ENCODE measurements around the gene ELOVL6. TPM values are rescaled to one million over a fixed set of nuclear protein-coding genes. Genes with fewer than 3 reads are reported as not detected.
A peak's percentile ranks its signal among the peaks of the same experiment; 100 is the strongest.

ELOVL6 gene
- total and polyA plus RNA-seq, 12 donors = 0.84 to 7.7 (median 2.8) TPM

- Histone ChIP-seq H3K36me3 (no peaks in the 10 kb centered on the region), H3K9me3 (peaks cover 0 to 3% (median 0%) of the 10 kb centered on the region in 11 donors), H3K27me3 (peaks cover 0 to 75% (median 14%) of the 10 kb centered on the region in 7 donors), H3K4me3 (no peak overlapping the region), H3K4me1 (peaks cover 0 to 24% (median 0%) of the 10 kb centered on the region in 9 donors), H3K27ac (no peak overlapping the region)
- no peak for ATAC-seq
- intact Hi-C loops (cut with DNase I) = no loop called here
- WGBS, 2 donors = 81 to 86% methylated on average over 8 of the region's 8 CpGs
- TF ChIP-seq CTCF (IDR thresholded peaks at IDR 0.05) = no peak
- DNase-seq = no peak
Observed at GRCh38 chr4:110033355-110034025, 164.9 kb downstream of the ELOVL6 start.

GRCh38 chr4:110032603-110033002, 165.8 kb downstream of the ELOVL6 start:
- no peak for TF ChIP-seq CTCF (IDR thresholded peaks at IDR 0.05)
- no peak for DNase-seq
- peak in 2 of 8 donors; percentile 38 to 67 for ATAC-seq
- Histone ChIP-seq H3K27me3 (peaks cover 0 to 75% (median 14%) of the 10 kb centered on the region in 7 donors), H3K4me1 (peaks cover 0 to 24% (median 0%) of the 10 kb centered on the region in 9 donors), H3K27ac (no peak overlapping the region), H3K4me3 (no peak overlapping the region), H3K36me3 (no peaks in the 10 kb centered on the region), H3K9me3 (peaks cover 0 to 3% (median 0%) of the 10 kb centered on the region in 11 donors)
- intact Hi-C loops (cut with DNase I) = no loop called here
- WGBS, 2 donors = 84 to 90% methylated on average over 7 of the region's 7 CpGs

- intact Hi-C loops (cut with DNase I) = no loop called here
- H3K27me3 ChIP-seq = peaks cover 0 to 59% (median 0%) of the 10 kb centered on the region in 7 donors
- H3K4me3 ChIP-seq = no peak overlapping the region
- H3K27ac ChIP-seq = no peak overlapping the region
- no peaks in the 10 kb centered on the region for H3K9me3 ChIP-seq
- no peaks in the 10 kb centered on the region for H3K36me3 ChIP-seq
- WGBS, 2 donors = 88 to 89% methylated on average over 3 of the region's 3 CpGs
- no peak for TF ChIP-seq CTCF (IDR thresholded peaks at IDR 0.05)
- H3K4me1 ChIP-seq = no peaks in the 10 kb centered on the region
- ATAC-seq (no peak), DNase-seq (no peak)
Observed at GRCh38 chr4:110025718-110026117, 172.7 kb downstream of the ELOVL6 start.

- DNase-seq (no peak), ATAC-seq (no peak)
- intact Hi-C loops (cut with DNase I) = no loop called here
- H3K4me3 ChIP-seq = no peak overlapping the region
- H3K36me3 ChIP-seq = no peaks in the 10 kb centered on the region
- no peak overlapping the region for H3K27ac ChIP-seq
- TF ChIP-seq CTCF (IDR thresholded peaks at IDR 0.05) = no peak
- peaks cover 0 to 58% (median 0%) of the 10 kb centered on the region in 7 donors for H3K27me3 ChIP-seq
- WGBS, 2 donors = 89% methylated on average over 1 of the region's 1 CpG
- H3K4me1 ChIP-seq = no peaks in the 10 kb centered on the region
- H3K9me3 ChIP-seq = no peaks in the 10 kb centered on the region
Observed at GRCh38 chr4:110025056-110025455, 173.4 kb downstream of the ELOVL6 start.
